H1 (cell line): ENCODE results near the gene TMEM92. TPM values are rescaled to one million over a fixed set of nuclear protein-coding genes. Genes with fewer than 3 reads are reported as not detected.
A peak's percentile ranks its signal among the peaks of the same experiment; 100 is the strongest.

Experiments
- CTCF ChIA-PET: fragments of 300-600 bp; sonication (Branson Sonifier 250); formaldehyde crosslinking; loops from one replicate; lab custom pipeline; 2021; ENCODE audit not compliant: partially characterized antibody; lab: Charles Lee
- POLR2A ChIA-PET: fragments of 300-600 bp; sonication (Branson Sonifier 250); formaldehyde crosslinking; loops from one replicate; lab custom pipeline; 2021; ENCODE audit warnings: inconsistent platforms; ENCODE audit not compliant: partially characterized antibody; lab: Charles Lee
- DNase-seq, 2 experiments: peaks; one replicate each; pipeline versions ENCODE4 v3.0.0 to v3.0.0-alpha.2; 2010 to 2022; ENCODE audit warnings: low spot score in 2 of 2, low read depth in 1 of 2, mixed read lengths in 1 of 2
- FAIRE-seq: peaks from 2 replicates; lab custom pipeline; 2011; peaks lifted over from hg19 to GRCh38; lab: Jason Lieb, UNC
- H2AFZ ChIP-seq: 2 replicates; pipeline ENCODE4 v1.8.1; 2012; ENCODE audit warnings: low read length, inconsistent platforms
- H2AK5ac ChIP-seq: 2 replicates; pipeline ENCODE4 v1.6.1; 2013; ENCODE audit warnings: low read depth, low read length
- H2BK120ac ChIP-seq: replicated peaks from 2 replicates; pipeline ENCODE3; 2013; ENCODE audit warnings: low read depth, low read length, inconsistent platforms
- H2BK12ac ChIP-seq: 2 replicates; pipeline ENCODE4 v1.6.1; 2013; ENCODE audit warnings: low read depth, low read length
- H2BK15ac ChIP-seq: 2 replicates; pipeline ENCODE4 v1.6.1; 2013; ENCODE audit warnings: low read length
- H2BK20ac ChIP-seq: 2 replicates; pipeline ENCODE4 v1.6.1; 2013; ENCODE audit warnings: low read length
- H2BK5ac ChIP-seq: 2 replicates; pipeline ENCODE4 v1.6.1; 2013; ENCODE audit warnings: low read depth, low read length
- H3K14ac ChIP-seq: 2 replicates; pipeline ENCODE4 v1.6.1; 2013; ENCODE audit warnings: inconsistent platforms; ENCODE audit not compliant: insufficient read length
- H3K18ac ChIP-seq: 2 replicates; pipeline ENCODE4 v1.6.1; 2013; ENCODE audit warnings: low read length; ENCODE audit errors: extremely low read depth
- H3K23ac ChIP-seq: 2 replicates; pipeline ENCODE4 v1.6.1; 2013; ENCODE audit warnings: inconsistent platforms; ENCODE audit not compliant: insufficient read length
- H3K23me2 ChIP-seq: 2 replicates; pipeline ENCODE4 v1.6.1; 2013; ENCODE audit warnings: low read depth, low read length
- H3K27ac ChIP-seq: 2 replicates; pipeline ENCODE4 v1.6.1; 2011; ENCODE audit warnings: low read depth, low read length, inconsistent platforms
- H3K27me3 ChIP-seq, 4 experiments: replicated peaks in 1 of 4; 1 replicate in 1 of 4; 2 replicates in 3 of 4; pipeline versions ENCODE4 v1.6.1 to v1.8.1; 2011 to 2013; ENCODE audit warnings: low read length in 3 of 4, mild to moderate bottlenecking in 3 of 4, inconsistent platforms in 2 of 4, mixed read lengths in 2 of 4, moderate library complexity in 1 of 4; ENCODE audit not compliant: control insufficient read depth in 3 of 4, insufficient read depth in 3 of 4; ENCODE audit errors: extremely low read depth in 1 of 4
- H3K36me3 ChIP-seq, 4 experiments: 2 replicates each; pipeline versions ENCODE4 v1.6.1 to v1.8.1; 2011 to 2013; ENCODE audit warnings: mild to moderate bottlenecking in 4 of 4, low read length in 3 of 4, moderate library complexity in 2 of 4, control low read depth in 1 of 4, inconsistent platforms in 1 of 4; ENCODE audit not compliant: insufficient read depth in 4 of 4, control insufficient read depth in 2 of 4
- H3K4ac ChIP-seq: replicated peaks from 2 replicates; pipeline ENCODE3; 2013; ENCODE audit warnings: low read length, low read depth, mixed read lengths, inconsistent platforms; ENCODE audit not compliant: insufficient read length
- H3K4me1 ChIP-seq, 4 experiments: replicated peaks in 1 of 4; 1 replicate in 1 of 4; 2 replicates in 3 of 4; pipeline versions ENCODE4 v1.6.1 to v1.8.1; 2011 to 2013; ENCODE audit warnings: low read length in 3 of 4, inconsistent platforms in 2 of 4, mixed read lengths in 1 of 4; ENCODE audit not compliant: insufficient read depth in 4 of 4, control insufficient read depth in 3 of 4
- H3K4me2 ChIP-seq, 2 experiments: 2 replicates each; pipeline versions ENCODE4 v1.6.1 to v1.8.1; 2011 to 2013; ENCODE audit warnings: low read depth in 2 of 2, low read length in 2 of 2, control low read depth in 1 of 2, inconsistent platforms in 1 of 2, mild to moderate bottlenecking in 1 of 2; ENCODE audit not compliant: insufficient read depth in 1 of 2
- H3K4me3 ChIP-seq, 4 experiments: fragments of 200-600, 300-600 bp in 1 of 4; sonication (generic), shearing (Covaris generic), sonication (Bioruptor Twin) in 1 of 4; 2 replicates each; pipeline versions ENCODE4 v1.5.1 to v1.8.1; 2011 to 2016; ENCODE audit warnings: low read length in 4 of 4, low read depth in 3 of 4, control low read depth in 2 of 4, inconsistent platforms in 2 of 4, mild to moderate bottlenecking in 2 of 4, mixed read lengths in 1 of 4, moderate library complexity in 1 of 4; ENCODE audit not compliant: insufficient read depth in 2 of 4; ENCODE audit errors: extremely low read depth in 1 of 4
- H3K56ac ChIP-seq: replicated peaks from 2 replicates; pipeline ENCODE3; 2013; ENCODE audit warnings: low read depth, mild to moderate bottlenecking, mixed read lengths, low read length, inconsistent platforms; ENCODE audit not compliant: insufficient read length
- H3K79me1 ChIP-seq: 2 replicates; pipeline ENCODE4 v1.6.1; 2013; ENCODE audit warnings: low read depth, low read length, control low read depth
- H3K79me2 ChIP-seq, 2 experiments: 2 replicates each; pipeline versions ENCODE4 v1.6.1 to v1.8.1; 2012 to 2013; ENCODE audit warnings: low read length in 2 of 2, mild to moderate bottlenecking in 2 of 2, inconsistent platforms in 1 of 2; ENCODE audit not compliant: insufficient read depth in 2 of 2, control insufficient read depth in 1 of 2
- H3K9ac ChIP-seq, 4 experiments: replicated peaks in 1 of 4; 1 replicate in 1 of 4; 2 replicates in 3 of 4; pipeline versions ENCODE4 v1.6.1 to v1.8.1; 2011 to 2013; ENCODE audit warnings: low read depth in 3 of 4, low read length in 3 of 4, control low read depth in 2 of 4, mild to moderate bottlenecking in 2 of 4, moderate library complexity in 2 of 4, inconsistent platforms in 1 of 4; ENCODE audit errors: extremely low read depth in 1 of 4
- H3K9me3 ChIP-seq, 2 experiments: 2 replicates each; pipeline versions ENCODE4 v1.6.1 to v1.8.1; 2012 to 2013; ENCODE audit warnings: mild to moderate bottlenecking in 2 of 2, moderate library complexity in 2 of 2, control low read depth in 1 of 2, inconsistent platforms in 1 of 2, low read depth in 1 of 2, low read length in 1 of 2, mixed read lengths in 1 of 2; ENCODE audit not compliant: insufficient read depth in 2 of 2
- H4K20me1 ChIP-seq, 2 experiments: replicated peaks in 1 of 2; 2 replicates each; pipeline versions ENCODE3 to v1.8.1; 2011 to 2013; ENCODE audit warnings: inconsistent platforms in 2 of 2, low read length in 2 of 2, mild to moderate bottlenecking in 1 of 2; ENCODE audit not compliant: insufficient read depth in 2 of 2, control insufficient read depth in 1 of 2
- H4K5ac ChIP-seq: 2 replicates; pipeline ENCODE4 v1.6.1; 2013; ENCODE audit warnings: low read length, low read depth, mixed read lengths, inconsistent platforms; ENCODE audit not compliant: insufficient read length
- H4K8ac ChIP-seq: 2 replicates; pipeline ENCODE4 v1.8.0; 2013; ENCODE audit warnings: mild to moderate bottlenecking, moderate library complexity, low read length, inconsistent platforms; ENCODE audit not compliant: insufficient read depth; ENCODE audit errors: extremely low read depth
- H4K91ac ChIP-seq: replicated peaks from 2 replicates; pipeline ENCODE3; 2013; ENCODE audit warnings: low read length, mixed read lengths, inconsistent platforms; ENCODE audit not compliant: insufficient read length
- CTBP2 ChIP-seq: IDR thresholded peaks from 2 replicates; pipeline ENCODE4 v1.7.0; 2011; ENCODE audit warnings: borderline replicate concordance, mild to moderate bottlenecking, moderate library complexity, mixed read lengths, low read length; ENCODE audit not compliant: insufficient read depth, insufficient read length
- EZH2 ChIP-seq: fragments of 200-600 bp; sonication (generic); IDR thresholded peaks from 2 replicates; pipeline ENCODE4 v1.7.1; 2012; ENCODE audit warnings: low read depth, mild to moderate bottlenecking, moderate library complexity, low read length, inconsistent platforms; ENCODE audit not compliant: severe bottlenecking
- JUND ChIP-seq: IDR thresholded peaks from 2 replicates; pipeline ENCODE4 v1.6.1; 2011; ENCODE audit warnings: mild to moderate bottlenecking, improper control_type of control experiment, low read length
- RBBP5 ChIP-seq: IDR thresholded peaks from 2 replicates; pipeline ENCODE4 v1.7.1; 2012; ENCODE audit warnings: low read depth, mild to moderate bottlenecking, inconsistent platforms, low read length, moderate library complexity, borderline replicate concordance
- RFX5 ChIP-seq: IDR thresholded peaks from 2 replicates; pipeline ENCODE4 v1.6.1; 2011; ENCODE audit warnings: low read depth, low read length, improper control_type of control experiment, borderline replicate concordance
- SIN3A ChIP-seq, 2 experiments: IDR thresholded peaks in 1 of 2; conservative IDR thresholded peaks in 1 of 2; 2 replicates each; pipeline ENCODE4 v1.6.1; 2011 to 2012; ENCODE audit warnings: low read length in 2 of 2, improper control_type of control experiment in 1 of 2, low read depth in 1 of 2, mild to moderate bottlenecking in 1 of 2
- TAF1 ChIP-seq: IDR thresholded peaks from 2 replicates; pipeline ENCODE4 v1.6.1; 2011; ENCODE audit warnings: mild to moderate bottlenecking, low read depth, low read length
- TAF7 ChIP-seq: optimal IDR thresholded peaks from 2 replicates; pipeline ENCODE3; 2011; ENCODE audit warnings: low read depth, mild to moderate bottlenecking, inconsistent platforms, low read length, moderate library complexity, borderline replicate concordance
- WGBS, 2 experiments: shearing (Covaris generic) in 1 of 2; methylation state at CpG; one replicate each; pipeline versions ENCODE4 v1.1.6 to v1.1.7; 2013 to 2015; ENCODE audit warnings: low lambda C conversion rate in 2 of 2, mixed read lengths in 2 of 2, inconsistent platforms in 1 of 2, low coverage in 1 of 2, missing lambda C conversion rate in 1 of 2; ENCODE audit not compliant: insufficient replicate concordance in 2 of 2, insufficient coverage in 1 of 2, insufficient read length in 1 of 2; ENCODE audit errors: extremely low coverage in 1 of 2, missing lambda C conversion rate in 1 of 2; 5-methylcytosine and 5-hydroxymethylcytosine counted together
- polyA plus RNA-seq, 7 experiments: library from polyadenylated mRNA; depleted of rRNA in 3 of 7; stranded (reverse) in 5 of 7; unstranded in 2 of 7; fragments of >200 nt in 5 of 7; fragments of 200-250 nt in 2 of 7; gene quantifications; 1 replicate in 5 of 7; 2 replicates in 1 of 7; 4 replicates in 1 of 7; pipeline versions ENCODE4 v1.2.1 to v1.2.3, GENCODE V29; 2011 to 2013; ENCODE audit warnings: missing spikeins in 2 of 7, mixed read lengths in 2 of 7
- total RNA-seq: library from RNA; stranded (reverse); fragmentation: NEBNext Ultra II Directional; extraction: Animal tissue kit (Norgen Biotek cat#: 25700); gene quantifications from 2 replicates; pipeline ENCODE4 v1.2.1, GENCODE V29; 2021

TMEM92 gene
- total and polyA plus RNA-seq, 2 of the 8 experiments (the other 6 are each of a cell fraction or from before 2014, with no cell fraction given), result 11.9 to 24.8 TPM

GRCh38 chr17:50266384-50267073 lies 7.7 kb upstream of the TMEM92 start:
- Histone ChIP-seq H3K23ac (no peak overlapping the region), H3K18ac (no peak overlapping the region), H3K4me1 (peaks cover 2 to 32% (median 21%) of the 10 kb centered on the region in 4 experiments), H3K9ac (no peak overlapping the region), H2BK20ac (0 out of 2 replicates have a peak overlapping the region, but pooled peaks have one; percentile 15), H4K5ac (no peak overlapping the region), H3K23me2 (peaks cover 5% of the 10 kb centered on the region; the same call in 1 of the 2 replicates), H2AFZ (no peak overlapping the region), H3K4me3 (no peak overlapping the region), H3K79me2 (no peaks in the 10 kb centered on the region), H3K27me3 (no peaks in the 10 kb centered on the region; a peak in 3 of 7 replicates), H3K79me1 (0 out of 2 replicates have a peak, but pooled peaks cover 3% of the 10 kb centered on the region), H3K4ac (no peak overlapping the region), H3K14ac (no peak overlapping the region), H3K56ac (no peak overlapping the region), H2BK5ac (no peak overlapping the region), H3K4me2 (no peak overlapping the region), H4K20me1 (no peaks in the 10 kb centered on the region), H4K91ac (peak overlapping the region; percentile 11), H2BK12ac (peak overlapping the region; percentile 90; the same call in 1 of the 2 replicates), H3K27ac (no peak overlapping the region), H3K9me3 (no peaks in the 10 kb centered on the region), H2AK5ac (no peak overlapping the region; the same call in 1 of the 2 replicates), H3K36me3 (no peaks in the 10 kb centered on the region), H4K8ac (no peak overlapping the region), H2BK120ac (no peak overlapping the region), H2BK15ac (0 out of 2 replicates have a peak overlapping the region, but pooled peaks have one; percentile 29)
- FAIRE-seq (no peak), DNase-seq (peak in 1 of 2 experiments; percentile 43)
- ChIA-PET POLR2A (interaction anchor here (1.3 to 4.1 kb wide), 6 partner anchors 11 to 115 kb away, joined by 3 to 20 read pairs (median 4); partner anchors contain the start of gene COL1A1), CTCF (interaction anchor here (0.7 to 41.5 kb wide), 14 partner anchors 8 to 165 kb away, joined by 3 to 1349 read pairs (median 8); partner anchors contain the start of genes COL1A1 and TMEM92)
- 86% methylated on average over 11 of the region's 13 CpGs; no CpG with 5 or more reads in 1 of the 2 experiments for WGBS, 2 experiments
- TF ChIP-seq RBBP5, result no peak
- TF ChIP-seq EZH2, result no peak
- no peak for TF ChIP-seq RFX5
- no peak for TF ChIP-seq TAF7
- no peak for TF ChIP-seq SIN3A (conservative IDR thresholded peaks at IDR 0.05 in 1 of 2, IDR thresholded peaks at IDR 0.05 in 1 of 2; ENCODE audit: low read depth in 1 of 2, low read length in 2 of 2)
- no peak for TF ChIP-seq JUND
- TF ChIP-seq CTBP2, result no peak
- TF ChIP-seq TAF1, result no peak
